IPS-NIHi7 (cell line): ENCODE data around the gene MAGI1.
"Not testable (repeated sequence)": the region's sequence is repeated elsewhere in the genome, so short reads cannot be mapped to it uniquely, and the experiment has no call there.

Source experiments
- DNase-seq: peaks from one replicate; pipeline ENCODE4 v3.0.0; 2012; ENCODE audit warnings: mixed read lengths; ENCODE audit errors: extremely low spot score

MAGI1 gene

DNA sequence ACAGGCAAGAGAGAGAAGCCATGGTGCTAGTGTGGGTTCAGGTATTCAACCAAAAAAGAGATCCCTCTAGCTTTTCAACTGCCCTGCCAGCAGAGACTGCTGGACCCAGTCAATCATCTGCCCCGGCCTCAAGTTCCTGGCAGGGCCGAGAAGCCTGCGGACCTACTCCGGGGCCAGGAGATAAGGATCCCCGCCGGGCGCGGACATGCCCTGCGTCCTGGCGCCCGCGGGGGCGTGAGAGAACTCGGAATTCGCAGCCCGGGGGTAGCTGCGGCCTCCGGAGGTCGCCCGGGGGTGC, 821 bp upstream of the MAGI1 start:
- DNase-seq, result peak; percentile 77

DNA sequence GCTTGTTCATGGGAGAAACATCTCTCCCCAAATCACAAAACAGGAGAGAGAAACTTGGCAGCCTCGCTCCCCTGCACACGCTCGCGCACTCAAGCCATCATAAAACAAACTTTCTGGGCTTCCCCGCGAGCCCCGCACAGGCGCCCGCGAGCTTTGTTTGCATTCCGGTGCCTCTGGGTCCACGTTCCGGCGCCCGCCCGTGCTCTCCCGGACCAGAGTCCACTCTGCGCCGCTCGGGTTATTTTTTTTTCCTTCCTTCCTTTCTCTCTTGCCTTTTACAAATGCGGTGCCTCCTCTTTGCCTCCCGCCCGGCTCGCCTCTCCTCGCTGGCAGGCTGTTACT, 363 bp downstream of the MAGI1 start:
- no peak for DNase-seq

DNA sequence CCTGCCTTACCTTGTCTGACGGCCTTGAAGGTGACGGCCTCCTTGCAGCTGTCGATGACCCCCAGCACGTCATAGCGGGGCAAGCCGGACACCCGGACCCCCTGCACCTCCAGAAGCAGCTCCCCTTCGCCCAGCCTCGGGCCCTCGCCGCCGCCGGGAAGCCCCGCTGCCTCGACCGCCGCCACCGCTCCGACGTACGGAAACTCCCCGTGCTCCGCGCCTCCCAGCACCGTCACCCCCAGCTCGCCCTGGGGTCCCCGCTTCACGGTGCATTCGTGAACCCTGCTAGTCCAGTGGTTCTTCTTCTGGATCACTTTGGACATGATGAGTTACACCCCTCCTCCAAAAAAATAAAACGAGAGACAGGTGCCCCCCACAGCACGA, 740 bp downstream of the MAGI1 start:
- no peak for DNase-seq

GRCh38 chr3:66037330-66037985, 1.3 kb downstream of the MAGI1 start:
- DNase-seq, result peak; percentile 75

DNA sequence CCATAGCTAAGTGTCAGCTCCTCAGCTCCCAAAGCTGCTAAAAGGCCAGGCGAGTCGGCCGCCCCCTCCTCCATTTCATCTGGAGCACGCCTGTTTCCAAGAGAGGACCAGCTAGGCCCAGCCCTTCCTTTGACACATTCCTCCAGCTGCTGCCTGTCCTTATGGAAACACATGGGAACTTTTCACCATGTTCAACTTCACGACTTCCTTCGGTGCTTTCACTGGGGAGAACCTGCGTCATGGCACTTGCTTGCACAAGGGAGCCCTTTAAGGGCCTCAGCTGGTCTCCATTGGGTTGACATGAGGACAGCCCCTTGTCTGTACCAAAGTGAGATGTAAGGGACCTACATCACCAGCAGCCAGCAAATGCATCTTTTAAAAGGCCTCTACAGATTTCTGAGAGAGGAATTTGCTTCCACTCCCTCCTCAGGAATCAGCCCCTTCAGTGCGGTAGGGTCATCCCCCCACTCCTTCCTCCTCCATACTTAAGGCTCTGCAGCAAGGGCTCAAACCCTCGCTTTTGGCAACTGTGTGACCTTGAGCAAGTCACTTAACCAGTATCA, 2.1 kb downstream of the MAGI1 start:
- DNase-seq, result peak; percentile 53

DNA sequence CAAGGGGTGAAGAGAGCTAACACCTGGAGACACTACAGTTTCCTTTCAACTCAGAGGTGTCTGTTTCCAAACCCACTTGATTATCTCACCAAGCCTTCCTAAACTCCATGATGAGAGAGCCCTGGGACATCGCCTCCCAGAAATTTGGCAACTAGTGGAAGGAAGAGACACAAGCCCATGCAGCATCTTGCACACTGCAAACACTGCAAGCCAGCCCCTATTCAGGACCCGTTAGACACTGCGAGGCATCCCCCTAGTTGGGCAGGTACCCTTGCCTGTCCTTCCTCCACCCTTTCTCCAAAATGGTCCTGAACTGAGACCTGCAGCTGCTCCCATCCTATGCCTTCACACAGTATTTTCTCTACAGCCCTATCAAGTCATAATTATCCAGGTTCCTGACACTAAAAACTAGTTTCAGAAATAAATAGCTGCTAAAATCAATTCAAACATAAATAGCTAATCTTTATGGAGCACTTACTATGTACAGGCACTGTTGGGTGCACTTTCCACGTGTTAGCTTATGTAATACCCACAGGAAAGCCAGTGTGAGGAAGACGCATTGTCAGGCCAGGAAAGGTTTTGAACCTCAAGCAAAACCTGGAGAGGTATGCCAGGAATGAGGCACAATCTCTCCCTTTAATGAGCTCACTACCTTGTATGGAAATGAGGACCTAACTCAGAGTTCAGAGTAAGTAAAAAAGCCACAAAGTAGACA, 2.8 kb downstream of the MAGI1 start:
- peak; percentile 48 for DNase-seq

DNA sequence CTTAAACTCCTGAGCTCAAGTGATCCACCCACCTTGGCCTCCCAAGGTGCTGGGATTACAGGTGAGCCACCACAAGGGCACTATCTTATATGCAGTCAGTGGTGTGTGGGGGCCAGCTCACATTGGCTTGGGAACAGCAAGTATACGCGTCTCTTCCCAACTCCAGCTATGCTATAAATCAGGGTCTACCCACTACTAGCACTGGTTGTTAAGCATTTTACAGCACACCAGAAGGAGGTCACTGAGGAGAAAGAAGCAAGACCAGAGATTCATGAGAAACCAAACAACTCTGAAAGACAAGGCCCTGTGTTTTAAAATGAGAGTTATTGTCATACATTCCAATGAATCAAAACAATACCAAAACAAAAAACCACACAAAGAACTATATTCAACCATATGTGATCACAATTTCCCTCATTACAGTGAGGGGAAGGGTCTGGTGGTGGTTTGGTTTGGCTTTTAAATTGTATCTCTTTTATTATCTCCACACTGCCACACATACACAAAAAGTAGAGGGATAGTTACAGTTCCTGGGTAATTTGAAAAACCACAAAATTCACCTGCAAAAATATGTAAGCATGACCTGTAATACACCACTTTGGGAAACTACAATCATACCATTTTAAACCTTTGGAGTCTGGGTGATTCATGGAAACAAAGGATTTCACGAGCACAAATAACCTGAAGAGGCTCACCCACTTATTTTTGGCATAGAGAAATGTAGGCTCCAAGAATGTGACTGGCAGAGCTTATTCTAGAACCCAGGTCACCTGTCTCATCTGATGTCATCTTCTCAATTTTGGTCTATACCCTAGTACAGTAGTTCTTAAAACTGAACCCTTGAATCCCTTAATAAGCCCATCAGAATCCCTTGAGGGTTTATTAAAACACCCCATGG, 5.2 kb downstream of the MAGI1 start:
- no peak for DNase-seq

- no peak for DNase-seq
Observed at GRCh38 chr3:66031102-66031698, 7.5 kb downstream of the MAGI1 start.

- DNase-seq, result no peak
Observed at GRCh38 chr3:66029443-66029842, 9.3 kb downstream of the MAGI1 start.

- DNase-seq, result no peak
Observed at GRCh38 chr3:66029014-66029413, 9.7 kb downstream of the MAGI1 start.

- DNase-seq, result no peak
Observed at GRCh38 chr3:66028457-66028856, 10.3 kb downstream of the MAGI1 start.

DNA sequence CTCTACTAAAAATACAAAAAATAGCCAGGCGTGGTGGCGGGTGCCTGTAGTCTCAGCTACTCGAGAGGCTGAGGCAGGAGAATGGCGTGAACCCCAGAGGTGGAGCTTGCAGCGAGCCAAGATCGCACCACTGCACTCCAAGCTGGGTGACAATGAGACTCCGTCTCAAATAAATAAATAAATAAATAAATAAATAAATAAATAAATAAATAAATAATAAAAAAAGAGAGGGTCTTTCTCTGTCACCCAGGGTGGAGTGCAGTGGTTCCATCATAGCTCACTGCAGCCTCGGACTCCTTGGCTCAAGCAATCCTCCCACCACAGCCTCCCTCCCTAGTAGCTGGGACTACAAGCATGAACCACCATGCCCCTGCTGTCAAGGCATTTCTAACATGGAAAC, 11.6 kb downstream of the MAGI1 start:
- not testable (repeated sequence) for DNase-seq

- no peak for DNase-seq
Observed at GRCh38 chr3:66023738-66024385, 14.9 kb downstream of the MAGI1 start.

GRCh38 chr3:66023229-66023628, 15.5 kb downstream of the MAGI1 start:
- no peak for DNase-seq

GRCh38 chr3:66021731-66022131, 17.0 kb downstream of the MAGI1 start:
- DNase-seq, result no peak

DNA sequence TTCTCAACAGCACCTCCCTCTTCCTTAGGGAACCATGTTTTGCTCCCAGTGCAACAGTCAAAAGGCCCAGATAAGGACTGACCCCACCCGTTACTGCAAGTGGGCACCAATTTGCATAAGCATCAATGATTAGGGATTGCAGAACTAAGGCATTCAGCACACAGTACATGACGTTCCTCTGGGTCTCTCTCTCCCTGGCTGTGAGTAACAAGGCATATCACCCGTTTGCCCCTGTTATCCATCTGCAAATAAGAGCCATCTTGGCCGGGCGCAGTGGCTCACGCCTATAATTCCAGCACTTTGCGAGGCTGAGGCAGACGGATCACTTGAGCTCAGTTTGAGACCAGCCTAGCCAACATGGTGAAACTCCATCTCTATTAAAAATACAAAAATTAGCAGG, 18.8 kb downstream of the MAGI1 start:
- no peak for DNase-seq

- no peak for DNase-seq
Observed at GRCh38 chr3:66018057-66019033, 20.4 kb downstream of the MAGI1 start.

DNA sequence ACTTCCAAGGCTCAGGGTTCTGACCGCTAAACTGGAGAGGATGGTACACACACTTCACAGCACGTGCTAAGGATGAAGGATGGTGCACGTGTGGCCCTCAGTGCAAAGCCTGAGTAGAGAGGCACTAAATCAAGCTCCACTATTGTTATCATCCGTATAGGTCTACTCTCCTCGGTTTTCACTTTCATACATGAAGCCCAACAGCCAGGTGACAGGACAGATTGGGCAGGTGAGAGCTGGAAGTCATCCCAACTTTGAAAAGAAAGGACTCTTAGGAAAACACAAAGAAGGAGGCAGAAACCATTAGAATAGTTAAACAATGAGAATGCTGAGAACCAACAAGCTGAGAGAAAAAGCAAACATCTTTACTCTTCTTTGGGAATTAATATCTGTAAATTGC, 21.1 kb downstream of the MAGI1 start:
- no peak for DNase-seq

GRCh38 chr3:66017084-66017483, 21.6 kb downstream of the MAGI1 start:
- no peak for DNase-seq

DNA sequence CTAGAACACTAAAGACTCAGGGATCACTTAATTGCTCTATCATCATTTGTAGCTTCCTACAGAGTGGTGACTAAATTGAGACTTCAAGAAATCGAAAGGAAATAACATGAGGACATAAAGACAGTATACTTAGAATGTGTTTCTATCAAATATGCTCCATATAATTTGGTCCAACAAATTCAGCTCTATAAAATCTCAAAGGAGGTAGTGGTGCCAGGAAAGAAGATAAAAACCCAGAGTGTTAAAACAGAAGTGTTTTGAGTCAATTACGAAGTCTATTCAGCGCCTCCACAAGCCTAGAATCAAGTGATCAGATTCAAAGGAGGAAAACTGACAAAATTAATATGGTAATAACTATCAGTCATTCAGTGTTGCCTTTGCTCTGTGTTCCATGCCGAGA, 22.9 kb downstream of the MAGI1 start:
- DNase-seq, result no peak

DNA sequence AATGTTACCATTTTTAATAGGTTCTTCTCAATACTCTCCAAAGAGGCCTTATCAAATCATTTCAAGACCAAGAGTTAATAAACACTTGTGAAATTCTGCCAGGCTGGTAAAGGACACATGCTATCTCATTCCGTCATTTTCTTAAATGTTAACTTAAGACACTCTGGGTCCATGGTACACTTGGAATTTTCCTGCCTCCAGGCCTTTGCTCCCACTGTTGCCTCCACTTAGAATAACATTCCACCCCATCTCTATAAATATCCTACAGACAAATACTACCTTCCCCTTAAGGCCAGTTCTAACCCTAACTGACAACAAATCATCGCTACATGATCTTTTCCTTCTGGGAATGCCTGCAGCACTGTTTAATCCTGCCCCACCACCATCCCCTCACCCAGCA, 24.1 kb downstream of the MAGI1 start:
- no peak for DNase-seq
